ENCODE results near the gene P2RX6.
A peak's percentile ranks its signal among the peaks of the same experiment; 100 is the strongest.

P2RX6 gene

GRCh38 chr22:21028277-21029251, 13.6 kb downstream of the P2RX6 start:
- 0 out of 2 replicates have a peak, but pooled peaks cover 3% of the 10 kb centered on the region for H3K4me1 ChIP-seq (ENCODE audit: control insufficient read depth, insufficient read depth, low read length)
- no CpG with 5 or more reads among the region's 13 CpGs for WGBS (ENCODE audit: insufficient coverage, insufficient read length)
- H3K27me3 ChIP-seq (ENCODE audit: control insufficient read depth, insufficient read depth, low read length) = peaks cover 4% of the 10 kb centered on the region; the same call in 1 of the 2 replicates
- H3K36me3 ChIP-seq (ENCODE audit: control insufficient read depth, insufficient read depth, low read length) = no peaks in the 10 kb centered on the region
- H3K9me3 ChIP-seq (ENCODE audit: control insufficient read depth, insufficient read depth, low read length) = no peaks in the 10 kb centered on the region
- H3K27ac ChIP-seq (ENCODE audit: low read length) = no peak overlapping the region
- no peak for DNase-seq (ENCODE audit: low read depth, low spot score)
- no peak overlapping the region for H3K4me3 ChIP-seq (ENCODE audit: low read length)

GRCh38 chr22:21029486-21030025, 14.6 kb downstream of the P2RX6 start:
- no peak overlapping the region for H3K27ac ChIP-seq (ENCODE audit: low read length)
- no peaks in the 10 kb centered on the region for H3K36me3 ChIP-seq (ENCODE audit: control insufficient read depth, insufficient read depth, low read length)
- H3K9me3 ChIP-seq (ENCODE audit: control insufficient read depth, insufficient read depth, low read length) = no peaks in the 10 kb centered on the region
- WGBS (ENCODE audit: insufficient coverage, insufficient read length) = no CpG with 5 or more reads among the region's 12 CpGs
- no peak for DNase-seq (ENCODE audit: low read depth, low spot score)
- H3K4me1 ChIP-seq (ENCODE audit: control insufficient read depth, insufficient read depth, low read length) = 0 out of 2 replicates have a peak, but pooled peaks cover 3% of the 10 kb centered on the region
- no peak overlapping the region for H3K4me3 ChIP-seq (ENCODE audit: low read length)
- peaks cover 4% of the 10 kb centered on the region; the same call in 1 of the 2 replicates for H3K27me3 ChIP-seq (ENCODE audit: control insufficient read depth, insufficient read depth, low read length)

- WGBS (ENCODE audit: insufficient coverage, insufficient read length) = no CpG with 5 or more reads among the region's 15 CpGs
- no peaks in the 10 kb centered on the region for H3K36me3 ChIP-seq (ENCODE audit: control insufficient read depth, insufficient read depth, low read length)
Observed at GRCh38 chr22:21030032-21030431, 15.1 kb downstream of the P2RX6 start.

GRCh38 chr22:21030621-21031544, 15.9 kb downstream of the P2RX6 start:
- H3K4me3 ChIP-seq (ENCODE audit: low read length) = no peak overlapping the region
- 0 out of 2 replicates have a peak, but pooled peaks cover 3% of the 10 kb centered on the region for H3K4me1 ChIP-seq (ENCODE audit: control insufficient read depth, insufficient read depth, low read length)
- no peaks in the 10 kb centered on the region for H3K36me3 ChIP-seq (ENCODE audit: control insufficient read depth, insufficient read depth, low read length)
- H3K27ac ChIP-seq (ENCODE audit: low read length) = no peak overlapping the region
- WGBS (ENCODE audit: insufficient coverage, insufficient read length) = no CpG with 5 or more reads among the region's 40 CpGs
- H3K9me3 ChIP-seq (ENCODE audit: control insufficient read depth, insufficient read depth, low read length) = no peaks in the 10 kb centered on the region
- DNase-seq (ENCODE audit: low read depth, low spot score) = no peak
- H3K27me3 ChIP-seq (ENCODE audit: control insufficient read depth, insufficient read depth, low read length) = peaks cover 4% of the 10 kb centered on the region; the same call in 1 of the 2 replicates

More at GRCh38 chr22:21030032-21030431, 15.1 kb downstream of the P2RX6 start:
- H3K27ac ChIP-seq (ENCODE audit: low read length) = no peak overlapping the region
- no peak overlapping the region for H3K4me3 ChIP-seq (ENCODE audit: low read length)
- no peaks in the 10 kb centered on the region for H3K9me3 ChIP-seq (ENCODE audit: control insufficient read depth, insufficient read depth, low read length)
- H3K27me3 ChIP-seq (ENCODE audit: control insufficient read depth, insufficient read depth, low read length) = peaks cover 4% of the 10 kb centered on the region; the same call in 1 of the 2 replicates
- DNase-seq (ENCODE audit: low read depth, low spot score) = no peak
- H3K4me1 ChIP-seq (ENCODE audit: control insufficient read depth, insufficient read depth, low read length) = 0 out of 2 replicates have a peak, but pooled peaks cover 3% of the 10 kb centered on the region

- no CpG with 5 or more reads among the region's 18 CpGs for WGBS (ENCODE audit: insufficient coverage, insufficient read length)
- DNase-seq (ENCODE audit: low read depth, low spot score) = no peak
- H3K4me1 ChIP-seq (ENCODE audit: control insufficient read depth, insufficient read depth, low read length) = 0 out of 2 replicates have a peak, but pooled peaks cover 3% of the 10 kb centered on the region
- no peaks in the 10 kb centered on the region for H3K9me3 ChIP-seq (ENCODE audit: control insufficient read depth, insufficient read depth, low read length)
- H3K27ac ChIP-seq (ENCODE audit: low read length) = no peak overlapping the region
- peaks cover 4% of the 10 kb centered on the region; the same call in 1 of the 2 replicates for H3K27me3 ChIP-seq (ENCODE audit: control insufficient read depth, insufficient read depth, low read length)
- no peaks in the 10 kb centered on the region for H3K36me3 ChIP-seq (ENCODE audit: control insufficient read depth, insufficient read depth, low read length)
- H3K4me3 ChIP-seq (ENCODE audit: low read length) = no peak overlapping the region
Observed at GRCh38 chr22:21031545-21032036, 16.6 kb downstream of the P2RX6 start.

GRCh38 chr22:21032037-21032867, 17.3 kb downstream of the P2RX6 start, which contains the start of gene SLC7A4:
TSS of gene SLC7A4 (minus strand) at chr22:21032561. CDS start at chr22:21031812, 749 bp downstream.
- peak within 1 kb of the TSS; percentile 52; the same call in 1 of the 2 replicates for H3K4me3 ChIP-seq (ENCODE audit: low read length)
- H3K9me3 ChIP-seq (ENCODE audit: control insufficient read depth, insufficient read depth, low read length) = no peaks in the 10 kb centered on the region
- peaks cover 4% of the 10 kb centered on the region; the same call in 1 of the 2 replicates for H3K27me3 ChIP-seq (ENCODE audit: control insufficient read depth, insufficient read depth, low read length)
- 0 out of 2 replicates have a peak, but pooled peaks cover 3% of the 10 kb centered on the region for H3K4me1 ChIP-seq (ENCODE audit: control insufficient read depth, insufficient read depth, low read length)
- DNase-seq (ENCODE audit: low read depth, low spot score) = no peak
- WGBS (ENCODE audit: insufficient coverage, insufficient read length) = no CpG with 5 or more reads among the region's 59 CpGs
- no peaks in the 10 kb centered on the region for H3K36me3 ChIP-seq (ENCODE audit: control insufficient read depth, insufficient read depth, low read length)
- H3K27ac ChIP-seq (ENCODE audit: low read length) = no peak within 1 kb of the TSS

- Histone ChIP-seq H3K27me3 (ENCODE audit: control insufficient read depth, insufficient read depth, low read length) (peaks cover 4% of the 10 kb centered on the region; the same call in 1 of the 2 replicates), H3K36me3 (ENCODE audit: control insufficient read depth, insufficient read depth, low read length) (no peaks in the 10 kb centered on the region), H3K9me3 (ENCODE audit: control insufficient read depth, insufficient read depth, low read length) (no peaks in the 10 kb centered on the region), H3K27ac (ENCODE audit: low read length) (no peak overlapping the region), H3K4me1 (ENCODE audit: control insufficient read depth, insufficient read depth, low read length) (0 out of 2 replicates have a peak, but pooled peaks cover 3% of the 10 kb centered on the region), H3K4me3 (ENCODE audit: low read length) (peak overlapping the region; percentile 52; the same call in 1 of the 2 replicates)
- no peak for DNase-seq (ENCODE audit: low read depth, low spot score)
- WGBS (ENCODE audit: insufficient coverage, insufficient read length) = no CpG with 5 or more reads among the region's 12 CpGs
Observed at GRCh38 chr22:21032868-21033688, 18.1 kb downstream of the P2RX6 start.

GRCh38 chr22:21033895-21034294, 18.9 kb downstream of the P2RX6 start:
- Histone ChIP-seq H3K36me3 (ENCODE audit: control insufficient read depth, insufficient read depth, low read length) (no peaks in the 10 kb centered on the region), H3K27me3 (ENCODE audit: control insufficient read depth, insufficient read depth, low read length) (peaks cover 4% of the 10 kb centered on the region; the same call in 1 of the 2 replicates), H3K4me1 (ENCODE audit: control insufficient read depth, insufficient read depth, low read length) (0 out of 2 replicates have a peak, but pooled peaks cover 3% of the 10 kb centered on the region), H3K4me3 (ENCODE audit: low read length) (no peak overlapping the region), H3K9me3 (ENCODE audit: control insufficient read depth, insufficient read depth, low read length) (no peaks in the 10 kb centered on the region), H3K27ac (ENCODE audit: low read length) (no peak overlapping the region)
- no peak for DNase-seq (ENCODE audit: low read depth, low spot score)
- WGBS (ENCODE audit: insufficient coverage, insufficient read length) = no CpG with 5 or more reads among the region's 3 CpGs

Measured in iPS DF 6.9 (cell line).